ENCODE measurements around the gene AVEN.

- TF ChIP-seq GATA2 (IDR thresholded peaks at IDR 0.05; ENCODE audit: low read depth, low read length) (no peak), GATA3 (IDR thresholded peaks at IDR 0.05; ENCODE audit: low read depth, low read length) (no peak)
Observed at GRCh38 chr15:33968224-33968623, 70.8 kb downstream of the AVEN start, which contains the start of gene CHRM5.
